HG02970 (cell line): ENCODE data around the gene ACADVL.

Source experiments
- ATAC-seq: cut with Tn5 transposase; IDR thresholded peaks from one replicate; pipeline ENCODE4 v1.9.1; 2021; ENCODE audit warnings: mild to moderate bottlenecking, moderate library complexity, moderate number of reproducible peaks; ENCODE audit not compliant: unreplicated experiment, low FRiP score

ACADVL gene

GRCh38 chr17:7216242-7217112 lies 3.3 kb upstream of the ACADVL start:
- no peak for ATAC-seq

GRCh38 chr17:7217113-7217987 lies 2.4 kb upstream of the ACADVL start:
- ATAC-seq: no peak

GRCh38 chr17:7218166-7218565 lies 1.6 kb upstream of the ACADVL start:
- no peak for ATAC-seq

GRCh38 chr17:7218758-7219157 lies 980 bp upstream of the ACADVL start:
- ATAC-seq: no peak

- no peak for ATAC-seq
Observed at GRCh38 chr17:7219229-7219811, 418 bp upstream of the ACADVL start.

GRCh38 chr17:7220593-7221277 lies 997 bp downstream of the ACADVL start:
- ATAC-seq: no peak

GRCh38 chr17:7221278-7222092 lies 1.7 kb downstream of the ACADVL start:
- no peak for ATAC-seq

- ATAC-seq: no peak
Observed at GRCh38 chr17:7222093-7222971, 2.6 kb downstream of the ACADVL start.

- ATAC-seq: no peak
Observed at GRCh38 chr17:7222972-7223292, 3.2 kb downstream of the ACADVL start.

- no peak for ATAC-seq
Observed at GRCh38 chr17:7223375-7223774, 3.6 kb downstream of the ACADVL start.

- no peak for ATAC-seq
Observed at GRCh38 chr17:7224110-7224509, 4.4 kb downstream of the ACADVL start.

- no peak for ATAC-seq
Observed at GRCh38 chr17:7224661-7225111, 4.9 kb downstream of the ACADVL start.

- ATAC-seq: no peak
Observed at GRCh38 chr17:7225711-7226331, 6.1 kb downstream of the ACADVL start.

- no peak for ATAC-seq
Observed at GRCh38 chr17:7226721-7227710, 7.3 kb downstream of the ACADVL start.

GRCh38 chr17:7228920-7229319 lies 9.2 kb downstream of the ACADVL start:
- no peak for ATAC-seq

- ATAC-seq: no peak
Observed at GRCh38 chr17:7229504-7229903, 9.8 kb downstream of the ACADVL start.

- ATAC-seq: no peak
Observed at GRCh38 chr17:7232114-7232513, 12.4 kb downstream of the ACADVL start.
